HepG2 (cell line): ENCODE results near the gene FAM53B. TPM values are rescaled to one million over a fixed set of nuclear protein-coding genes. Genes with fewer than 3 reads are reported as not detected.

Experiments used
- KMT2A ChIP-seq: sonication (generic); formaldehyde crosslinking; IDR thresholded peaks from 2 replicates; pipeline ENCODE4 v1.4.0; 2020; ENCODE audit warnings: missing genetic modification reagents
- NBN ChIP-seq: fragments of 450-650 bp; conservative IDR thresholded peaks from 2 replicates; pipeline ENCODE4 v1.6.1; 2017
- NFE2 ChIP-seq: sonication (generic); formaldehyde crosslinking; IDR thresholded peaks from 2 replicates; pipeline ENCODE4 v1.4.0; 2020; ENCODE audit warnings: missing genetic modification reagents
- NKX3-1 ChIP-seq: sonication (generic); formaldehyde crosslinking; IDR thresholded peaks from 2 replicates; pipeline ENCODE4 v1.5.0; 2020; ENCODE audit warnings: missing genetic modification reagents
- PHF5A ChIP-seq: IDR thresholded peaks from one replicate; pipeline ENCODE4 v1.6.1; 2018; ENCODE audit warnings: low read depth, missing genetic modification reagents; ENCODE audit not compliant: unreplicated experiment
- PREB ChIP-seq: sonication (generic); formaldehyde crosslinking; IDR thresholded peaks from 2 replicates; pipeline ENCODE4 v1.4.0; 2020; ENCODE audit warnings: missing genetic modification reagents
- RAD21 ChIP-seq: fragments of 450-650 bp; formaldehyde crosslinking; IDR thresholded peaks from 2 replicates; pipeline ENCODE4 v1.5.0; 2020; ENCODE audit warnings: mild to moderate bottlenecking
- SRSF4 ChIP-seq: fragments of 200-400 bp; formaldehyde crosslinking; IDR thresholded peaks from one replicate; pipeline ENCODE4 v1.6.1; 2018; ENCODE audit warnings: mild to moderate bottlenecking, low read depth, low read length, moderate library complexity; ENCODE audit not compliant: poor library complexity, severe bottlenecking
- TEF ChIP-seq: sonication (generic); formaldehyde crosslinking; IDR thresholded peaks from 2 replicates; pipeline ENCODE4 v1.5.0; 2020; ENCODE audit warnings: missing genetic modification reagents
- U2AF2 ChIP-seq: fragments of 200-400 bp; formaldehyde crosslinking; IDR thresholded peaks from 2 replicates; pipeline ENCODE4 v1.6.1; 2017; ENCODE audit warnings: low read depth, mild to moderate bottlenecking, low read length
- YEATS4 ChIP-seq: sonication (generic); formaldehyde crosslinking; IDR thresholded peaks from 2 replicates; pipeline ENCODE4 v1.4.0; 2020; ENCODE audit warnings: missing genetic modification reagents, borderline replicate concordance
- ZNF407 ChIP-seq: sonication (generic); formaldehyde crosslinking; IDR thresholded peaks from one replicate; pipeline ENCODE4 v1.5.1; 2020; ENCODE audit warnings: mild to moderate bottlenecking, missing genetic modification reagents; ENCODE audit errors: not compliant biosample characterization
- ZNF556 ChIP-seq: sonication (generic); formaldehyde crosslinking; IDR thresholded peaks from 2 replicates; pipeline ENCODE4 v1.4.0; 2020; ENCODE audit warnings: mild to moderate bottlenecking, missing genetic modification reagents, borderline replicate concordance
- polyA plus RNA-seq, 8 experiments: library from polyadenylated mRNA; depleted of rRNA in 3 of 8; stranded (reverse) in 7 of 8; unstranded in 1 of 8; fragments of >200 nt; fragmentation: Illumina TruSeq in 4 of 8; extraction: Trizol in 4 of 8; gene quantifications; 2 replicates each; pipeline versions ENCODE4 v1.2.1 to v1.2.3, GENCODE V29; 2011 to 2016; ENCODE audit warnings: low read depth in 4 of 8, missing spikeins in 1 of 8, mixed read lengths in 1 of 8; ENCODE audit not compliant: insufficient read depth in 1 of 8
- total RNA-seq, 5 experiments: library from RNA; depleted of rRNA; stranded (reverse); fragments of >200 nt; fragmentation: Illumina TruSeq; extraction: Trizol; gene quantifications; 2 replicates each; pipeline ENCODE4 v1.2.3, GENCODE V29; 2016; ENCODE audit warnings: low read depth in 1 of 5
- TF ChIP-seq, protein P1 (sequence below): sonication (generic); formaldehyde crosslinking; IDR thresholded peaks from 2 replicates; pipeline ENCODE4 v1.5.0; 2020; ENCODE audit warnings: missing genetic modification reagents

The FAM53B gene
- total and polyA plus RNA-seq, 2 of the 13 experiments (the other 11 are each of a cell fraction or from before 2014, with no cell fraction given) = 6.4 to 19.3 TPM

DNA sequence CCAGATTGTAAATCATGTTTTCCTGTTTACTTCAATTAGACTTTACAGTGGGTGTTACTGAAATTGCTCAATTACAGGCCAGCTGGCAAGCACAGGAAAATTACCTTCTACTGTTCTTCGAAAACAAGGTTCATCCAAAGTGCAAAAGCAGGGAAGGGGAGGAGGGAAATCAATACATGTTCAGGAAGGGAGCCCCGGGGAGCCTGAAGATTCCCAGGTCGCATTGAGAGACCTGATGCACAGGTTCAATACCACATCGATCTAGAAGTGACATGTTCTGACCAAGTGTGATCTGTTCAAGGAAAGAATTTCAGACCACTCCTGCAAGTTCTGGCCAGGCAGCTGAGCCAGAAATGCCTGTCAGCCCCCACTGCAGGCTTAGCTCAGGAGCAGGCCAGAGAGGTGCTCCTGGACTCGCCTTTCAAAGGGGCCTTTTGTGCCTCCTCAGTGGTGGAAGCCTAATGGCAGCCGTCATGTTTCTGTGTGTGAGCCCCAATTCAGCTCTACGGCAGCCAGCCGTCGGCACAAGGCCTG lies 35.9 kb downstream of the FAM53B start (continued):
- TF ChIP-seq PREB (no peak), YEATS4 (no peak; the same call in 1 of the 2 replicates), KMT2A (CRISPR knock-in tag) (no peak), ZNF407 (CRISPR knock-in tag) (no peak), SRSF4 (no peak), TEF (CRISPR knock-in tag) (no peak), NFE2 (CRISPR knock-in tag) (no peak), ZNF556 (no peak), PHF5A (CRISPR knock-in tag) (no peak), NKX3-1 (CRISPR knock-in tag) (no peak), U2AF2 (no peak), RAD21 (no peak), NBN (no peak)
- TF ChIP-seq, protein P1, sequence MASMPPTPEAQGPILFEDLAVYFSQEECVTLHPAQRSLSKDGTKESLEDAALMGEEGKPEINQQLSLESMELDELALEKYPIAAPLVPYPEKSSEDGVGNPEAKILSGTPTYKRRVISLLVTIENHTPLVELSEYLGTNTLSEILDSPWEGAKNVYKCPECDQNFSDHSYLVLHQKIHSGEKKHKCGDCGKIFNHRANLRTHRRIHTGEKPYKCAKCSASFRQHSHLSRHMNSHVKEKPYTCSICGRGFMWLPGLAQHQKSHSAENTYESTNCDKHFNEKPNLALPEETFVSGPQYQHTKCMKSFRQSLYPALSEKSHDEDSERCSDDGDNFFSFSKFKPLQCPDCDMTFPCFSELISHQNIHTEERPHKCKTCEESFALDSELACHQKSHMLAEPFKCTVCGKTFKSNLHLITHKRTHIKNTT (CRISPR knock-in tag) = no peak
